Lung (tissue), 12 donors: ENCODE results near the gene TTC7B. TPM values are rescaled to one million over a fixed set of nuclear protein-coding genes. Genes with fewer than 3 reads are reported as not detected.

Experiments
- ATAC-seq: fragments of 200-7000 bp; cut with Tn5 transposase; one replicate; pipeline ENCODE4 v1.9.1; 2020; ENCODE audit warnings: moderate number of reproducible peaks; ENCODE audit not compliant: insufficient read depth, low FRiP score
- DNase-seq, 3 donors: peaks; one replicate each; pipeline ENCODE4 v3.0.0-alpha.2; 2013 to 2017
- H3K27ac ChIP-seq, 2 donors: one replicate each; pipeline ENCODE4 v1.5.1; 2013; ENCODE audit warnings: mild to moderate bottlenecking in 2 of 2, moderate library complexity in 2 of 2, control low read depth in 1 of 2, inconsistent platforms in 1 of 2, low read depth in 1 of 2, low read length in 1 of 2
- H3K27me3 ChIP-seq, 3 donors: one replicate each; pipeline ENCODE4 v1.5.1; 2013; ENCODE audit warnings: low read length in 2 of 3; ENCODE audit not compliant: control insufficient read depth in 3 of 3, insufficient read depth in 3 of 3
- H3K36me3 ChIP-seq, 4 donors: one replicate each; pipeline ENCODE4 v1.5.1; 2013; ENCODE audit warnings: low read length in 4 of 4, mild to moderate bottlenecking in 1 of 4, moderate library complexity in 1 of 4; ENCODE audit not compliant: control insufficient read depth in 4 of 4, insufficient read depth in 4 of 4
- H3K4me1 ChIP-seq, 5 donors: one replicate each; pipeline ENCODE4 v1.5.1; 2013; ENCODE audit warnings: low read length in 5 of 5, mild to moderate bottlenecking in 2 of 5, moderate library complexity in 1 of 5; ENCODE audit not compliant: control insufficient read depth in 5 of 5, insufficient read depth in 5 of 5
- H3K4me3 ChIP-seq: one replicate; pipeline ENCODE4 v1.5.1; 2013; ENCODE audit warnings: mild to moderate bottlenecking, control low read depth, moderate library complexity
- H3K9ac ChIP-seq, 2 donors: one replicate each; pipeline ENCODE4 v1.5.1; 2013; ENCODE audit warnings: low read length in 2 of 2, control low read depth in 1 of 2; ENCODE audit not compliant: insufficient read depth in 1 of 2
- H3K9me3 ChIP-seq, 4 donors: one replicate each; pipeline ENCODE4 v1.5.1; 2013; ENCODE audit warnings: low read length in 3 of 4, mild to moderate bottlenecking in 1 of 4, moderate library complexity in 1 of 4; ENCODE audit not compliant: control insufficient read depth in 4 of 4, insufficient read depth in 3 of 4
- CTCF ChIP-seq: IDR thresholded peaks from 2 replicates; pipeline ENCODE4 v1.5.1; 2012; ENCODE audit warnings: mild to moderate bottlenecking; ENCODE audit errors: control extremely low read depth, extremely low read depth
- WGBS, 2 donors: extraction: QIAGEN DNeasy Blood & Tissue Kit; methylation state at CpG; one replicate each; pipeline ENCODE4 v1.1.7; 2013; 5-methylcytosine and 5-hydroxymethylcytosine counted together
- polyA plus RNA-seq, 2 donors: library from polyadenylated mRNA; stranded (reverse); fragments of 200-250 nt; gene quantifications; one replicate each; pipeline ENCODE4 v1.2.1, GENCODE V29; 2013
- total RNA-seq, 2 donors: library from RNA; depleted of rRNA in 1 of 2; stranded (reverse); fragments of >200 nt in 1 of 2; gene quantifications; one replicate each; pipeline ENCODE4 v1.2.1, GENCODE V29; 2014 to 2021
- donor health status: control.
- donor health status: control.
- donor health status: Bipolar disorder and iron deficiency.
- donor health status: healthy.
- donor health status: DM: yes; HTN: yes; CAD: no.

TTC7B gene
- total and polyA plus RNA-seq, 4 donors = 11.0 to 39.6 (median 23.0) TPM

- Histone ChIP-seq H3K36me3 (peaks cover 0 to 9% (median 2%) of the 10 kb centered on the region in 4 donors), H3K27me3 (no peaks in the 10 kb centered on the region), H3K4me1 (peaks cover 3 to 39% (median 26%) of the 10 kb centered on the region in 5 donors), H3K9ac (no peak overlapping the region), H3K4me3 (no peak overlapping the region), H3K9me3 (no peaks in the 10 kb centered on the region), H3K27ac (peak overlapping the region in 1 of 2 donors; percentile 37)
- DNase-seq (no peak), ATAC-seq (no peak)
- TF ChIP-seq CTCF = no peak
- 88 to 93% methylated on average over 4 of the region's 4 CpGs for WGBS, 2 donors
Measured at GRCh38 chr14:90613997-90614396, 202.2 kb downstream of the TTC7B start.

- no peak overlapping the region for H3K4me3 ChIP-seq
- H3K36me3 ChIP-seq = peaks cover 0 to 9% (median 2%) of the 10 kb centered on the region in 4 donors
- no peak for TF ChIP-seq CTCF
- no peaks in the 10 kb centered on the region for H3K27me3 ChIP-seq
- no peak for DNase-seq
- H3K9ac ChIP-seq = no peak overlapping the region
- H3K4me1 ChIP-seq = peaks cover 3 to 44% (median 26%) of the 10 kb centered on the region in 5 donors
- peak overlapping the region in 1 of 2 donors; percentile 37 for H3K27ac ChIP-seq
- no peaks in the 10 kb centered on the region for H3K9me3 ChIP-seq
- ATAC-seq = no peak
- WGBS, 2 donors = 71 to 85% methylated on average over 3 of the region's 3 CpGs
Measured at GRCh38 chr14:90613453-90613852, 202.8 kb downstream of the TTC7B start.

- DNase-seq (no peak), ATAC-seq (no peak)
- TF ChIP-seq CTCF = no peak
Measured at GRCh38 chr14:90612801-90613200, 203.4 kb downstream of the TTC7B start.

GRCh38 chr14:90611936-90612335 is 204.3 kb downstream of the TTC7B start:
- no peak for TF ChIP-seq CTCF
- Histone ChIP-seq H3K4me3 (no peak overlapping the region), H3K27me3 (no peaks in the 10 kb centered on the region), H3K27ac (no peak overlapping the region), H3K36me3 (peaks cover 0 to 3% (median 0%) of the 10 kb centered on the region in 4 donors), H3K9ac (peak overlapping the region in 1 of 2 donors; percentile 87), H3K4me1 (peaks cover 3 to 44% (median 26%) of the 10 kb centered on the region in 5 donors), H3K9me3 (no peaks in the 10 kb centered on the region)
- DNase-seq (peak in 2 of 3 donors; percentile 83 to 92), ATAC-seq (no peak)
- WGBS, 2 donors = 35 to 49% methylated on average over 3 of the region's 3 CpGs

More at GRCh38 chr14:90612801-90613200, 203.4 kb downstream of the TTC7B start:
- H3K9me3 ChIP-seq = no peaks in the 10 kb centered on the region
- H3K4me1 ChIP-seq = peaks cover 3 to 44% (median 26%) of the 10 kb centered on the region in 5 donors
- no peak overlapping the region for H3K4me3 ChIP-seq
- 62 to 70% methylated on average over 3 of the region's 3 CpGs for WGBS, 2 donors
- H3K27ac ChIP-seq = no peak overlapping the region
- H3K27me3 ChIP-seq = no peaks in the 10 kb centered on the region
- H3K36me3 ChIP-seq = peaks cover 0 to 8% (median 1%) of the 10 kb centered on the region in 4 donors
- peak overlapping the region in 1 of 2 donors; percentile 87 for H3K9ac ChIP-seq
